ENCODE measurements around the gene COASY.

The COASY gene

GRCh38 chr17:42561897-42562387 lies at the start of gene COASY:
COASY (plus strand) TSS chr17:42562148; CDS start chr17:42562623, 475 bp downstream.
- peak; percentile 95 for DNase-seq

GRCh38 chr17:42512246-42512645 lies 49.7 kb upstream of the COASY start:
- DNase-seq = no peak

- no peak for DNase-seq
Measured at GRCh38 chr17:42512733-42513251, 49.2 kb upstream of the COASY start.

GRCh38 chr17:42513686-42514085 lies 48.3 kb upstream of the COASY start:
- DNase-seq = no peak

GRCh38 chr17:42514279-42514678 lies 47.7 kb upstream of the COASY start:
- no peak for DNase-seq

- no peak for DNase-seq
Measured at GRCh38 chr17:42514867-42515266, 47.1 kb upstream of the COASY start.

GRCh38 chr17:42517516-42517915 lies 44.4 kb upstream of the COASY start:
- DNase-seq = peak; percentile 76

GRCh38 chr17:42518046-42518754 lies 43.7 kb upstream of the COASY start:
- DNase-seq = no peak

- DNase-seq = no peak
Measured at GRCh38 chr17:42518755-42519545, 43.0 kb upstream of the COASY start.

GRCh38 chr17:42519546-42520491 lies 42.1 kb upstream of the COASY start:
- DNase-seq = peak; percentile 19

- DNase-seq = no peak
Measured at GRCh38 chr17:42520540-42520951, 41.4 kb upstream of the COASY start.

- DNase-seq = no peak
Measured at GRCh38 chr17:42521036-42521435, 40.9 kb upstream of the COASY start.

- no peak for DNase-seq
Measured at GRCh38 chr17:42521666-42522262, 40.2 kb upstream of the COASY start.

GRCh38 chr17:42522263-42522790 lies 39.6 kb upstream of the COASY start:
- no peak for DNase-seq

- no peak for DNase-seq
Measured at GRCh38 chr17:42522798-42523278, 39.1 kb upstream of the COASY start.

- DNase-seq = no peak
Measured at GRCh38 chr17:42525221-42525620, 36.7 kb upstream of the COASY start.

- no peak for DNase-seq
Measured at GRCh38 chr17:42526031-42526444, 35.9 kb upstream of the COASY start.

- DNase-seq = no peak
Measured at GRCh38 chr17:42527932-42528331, 34.0 kb upstream of the COASY start.

- DNase-seq = no peak
Measured at GRCh38 chr17:42529061-42529460, 32.9 kb upstream of the COASY start.

- DNase-seq = no peak
Measured at GRCh38 chr17:42530952-42531454, 30.9 kb upstream of the COASY start.
